COLO668 (cell line): ENCODE results near the gene CCDC47.

Experiments used
- DNase-seq: peaks from one replicate; lab custom pipeline; 2025; ENCODE audit not compliant: unreplicated experiment; lab: John Stamatoyannopoulos, UW

Gene CCDC47

DNA sequence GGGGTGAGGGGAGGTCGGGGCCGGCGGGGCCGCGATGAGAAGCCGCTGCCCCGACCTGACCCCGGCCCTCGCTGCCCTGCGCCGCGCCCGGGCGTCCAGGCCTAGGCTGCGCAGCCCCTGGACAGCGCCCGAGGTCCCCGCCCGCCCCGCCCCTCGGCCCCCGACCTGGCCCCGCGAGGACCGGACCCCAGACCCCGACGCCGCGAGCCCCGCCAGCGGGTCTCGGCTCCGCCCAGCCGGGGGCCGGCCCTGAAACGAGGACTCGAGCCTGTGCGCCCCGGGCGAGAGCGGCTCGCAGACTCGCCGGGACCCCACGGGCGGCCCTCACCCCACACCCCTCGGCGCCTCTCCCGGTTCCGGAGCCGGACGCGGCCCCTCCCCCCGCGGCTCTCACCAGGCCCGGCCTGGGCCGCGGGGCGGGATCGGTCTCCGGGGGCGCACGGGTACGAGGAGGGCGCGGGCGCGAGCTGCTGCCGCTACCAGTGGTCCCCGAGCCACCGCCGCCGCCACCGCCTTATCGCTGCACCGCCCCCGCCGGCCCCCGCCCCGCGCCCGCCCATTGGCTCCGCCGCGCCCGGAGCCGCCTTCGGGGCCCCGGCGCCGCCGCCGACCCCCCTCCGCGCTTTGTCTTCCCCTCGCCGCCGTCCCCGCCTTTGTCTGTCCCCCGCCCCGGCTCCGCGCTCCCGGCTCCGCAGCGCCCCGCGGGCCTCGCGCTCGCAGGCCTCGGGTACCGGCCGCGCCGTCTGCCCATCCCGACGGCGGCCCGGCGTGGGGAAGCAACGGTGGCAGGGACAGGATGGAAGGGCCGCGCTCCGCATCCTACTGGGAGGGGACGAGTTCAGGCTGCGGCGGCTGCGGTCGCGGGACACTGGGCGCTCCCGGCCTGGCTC is 73.5 kb downstream of the CCDC47 start, which contains the start of gene LIMD2:
LIMD2 (minus strand) TSS at position 488 of the 890 bp plus-strand sequence. CDS start 827 bp downstream, outside the sequence.
- peak; percentile 42 for DNase-seq

DNA sequence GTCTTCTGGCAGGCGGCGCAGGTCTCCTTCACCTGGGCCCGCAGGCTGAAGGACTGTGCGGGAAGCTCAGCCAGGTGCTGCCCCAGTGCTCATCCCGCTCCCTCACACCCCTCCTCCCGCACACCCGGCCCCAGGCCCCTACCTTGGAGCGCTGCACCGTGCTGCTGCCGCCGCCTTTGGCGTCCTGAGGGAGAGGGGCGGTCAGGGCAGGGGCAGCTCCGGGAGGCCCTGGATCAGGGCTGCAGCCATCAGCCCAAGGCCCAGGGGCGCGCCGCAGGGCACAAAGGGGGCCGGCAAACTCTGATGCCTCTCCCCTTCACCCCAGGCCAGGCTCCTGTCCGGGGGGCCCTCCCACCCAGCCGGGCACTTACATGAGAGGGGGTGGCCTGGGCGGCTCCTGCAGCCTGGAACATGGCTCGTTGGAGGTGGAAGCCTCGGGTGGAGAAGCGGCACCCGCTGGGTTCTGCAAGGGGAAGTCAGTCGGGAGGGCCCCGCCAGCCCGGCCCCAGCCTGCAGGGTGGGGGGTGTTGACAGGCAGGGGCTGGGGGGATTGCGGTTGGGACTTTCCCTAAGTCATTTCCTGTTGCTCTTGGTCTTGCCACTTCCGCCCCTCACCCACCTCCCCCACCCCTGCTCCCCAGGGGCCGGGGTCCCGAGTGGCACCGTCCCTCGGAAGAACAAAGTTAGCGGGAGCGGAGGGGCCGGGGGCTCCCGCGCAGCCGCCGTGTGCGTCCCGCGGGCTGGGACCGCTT is 74.3 kb downstream of the CCDC47 start:
- DNase-seq, result peak; percentile 29

GRCh38 chr17:63698381-63698885 is 75.0 kb downstream of the CCDC47 start:
- peak; percentile 26 for DNase-seq

DNA sequence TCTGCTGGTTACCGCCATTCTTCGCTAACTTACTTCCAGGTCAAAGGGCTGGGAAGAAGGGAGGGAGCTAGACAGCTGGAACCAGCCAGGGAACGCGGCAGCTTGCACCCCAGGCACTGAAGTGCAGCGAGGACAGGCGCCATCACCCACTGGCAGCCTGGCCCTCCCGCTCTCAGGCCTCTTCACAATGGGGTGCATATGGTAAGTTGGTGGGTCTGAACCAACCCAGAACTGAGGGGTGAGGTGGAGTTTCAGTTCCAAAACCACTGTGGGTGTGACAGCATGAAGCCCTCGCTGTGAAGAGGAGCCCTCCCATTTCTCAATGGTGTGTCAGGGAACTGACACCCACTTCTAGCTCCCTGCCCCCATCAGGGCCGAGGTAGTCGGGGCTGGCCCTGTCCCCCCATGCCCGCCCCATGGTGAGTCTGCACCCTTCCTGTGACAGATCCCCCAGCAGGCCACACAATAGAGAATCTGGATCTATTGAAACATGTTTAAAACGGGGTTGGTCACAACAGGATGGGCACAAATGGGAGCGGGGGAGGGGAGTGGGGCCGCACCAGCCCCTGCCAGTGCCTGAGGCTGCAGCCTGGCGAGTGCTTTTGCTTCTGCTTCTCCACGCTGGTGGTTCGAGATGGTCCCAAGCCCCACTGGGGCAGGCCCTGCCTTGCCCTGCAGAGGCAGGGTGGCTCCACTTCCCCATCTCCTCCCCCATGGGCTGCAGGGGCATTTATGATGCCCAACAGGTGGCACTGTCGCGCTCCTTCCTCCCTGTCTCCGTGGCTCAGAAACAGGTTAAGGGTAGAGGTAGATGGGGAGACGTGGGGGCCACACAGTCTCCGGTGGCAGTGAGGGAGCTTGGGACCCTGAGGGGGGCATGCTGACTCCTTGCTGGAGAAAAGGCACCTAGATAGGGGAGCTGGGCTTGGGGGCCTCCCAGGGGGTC is 75.8 kb downstream of the CCDC47 start:
- DNase-seq, result peak; percentile 47

DNA sequence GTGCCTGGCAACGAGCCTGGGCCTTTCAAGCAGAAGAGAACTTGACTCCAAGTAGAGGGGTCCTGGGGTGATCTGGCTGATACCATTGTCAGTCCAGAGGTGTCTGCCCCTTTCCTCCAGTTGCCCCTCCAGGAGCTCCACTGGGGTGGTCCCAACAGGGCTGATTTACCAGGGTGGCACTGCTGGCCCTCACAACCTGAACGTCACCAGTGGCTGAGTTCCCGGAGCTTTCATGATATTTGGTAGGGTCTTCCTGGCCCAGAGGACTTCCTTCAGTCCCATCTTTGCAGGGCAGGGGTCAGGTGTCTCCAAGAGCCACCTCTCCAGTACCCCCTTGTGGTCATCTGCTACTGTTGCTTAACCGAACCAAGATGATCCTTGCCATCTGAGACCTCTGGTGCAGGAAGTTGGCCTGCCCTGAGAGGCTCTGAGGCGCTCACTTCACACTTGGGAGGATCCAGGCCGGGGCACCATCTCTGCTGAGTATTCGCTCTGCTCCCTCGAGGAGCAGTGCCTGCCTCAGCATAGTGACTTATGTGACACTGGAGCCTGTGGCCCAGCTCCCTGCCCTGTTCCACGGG is 76.9 kb downstream of the CCDC47 start:
- no peak for DNase-seq

DNA sequence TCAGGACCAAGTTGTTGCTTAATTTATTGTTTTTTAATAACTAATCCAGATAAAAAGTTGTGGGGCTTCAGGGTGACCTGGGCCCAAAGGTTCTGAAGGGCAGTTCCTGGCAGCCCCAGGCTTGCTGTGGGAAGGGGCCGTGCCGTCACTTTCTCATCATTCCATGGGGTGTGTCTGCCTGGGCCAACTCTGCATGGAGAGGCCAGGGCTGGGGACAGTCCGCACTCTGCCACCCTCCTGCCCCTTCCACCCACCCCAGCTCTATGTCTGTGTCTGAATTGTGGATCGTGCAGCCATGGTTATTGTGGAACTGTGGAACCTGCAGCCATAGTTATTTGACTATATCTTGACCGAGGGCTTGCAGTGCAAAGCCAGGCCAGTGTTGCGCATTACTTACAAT is 77.5 kb downstream of the CCDC47 start:
- no peak for DNase-seq
